Mucosa of descending colon (tissue), 3 donors: Measurements from ENCODE around the gene TMTC2. TPM values are rescaled to one million over a fixed set of nuclear protein-coding genes. Genes with fewer than 3 reads are reported as not detected.

Source experiments
- ATAC-seq: fragments of 200-7000 bp; cut with Tn5 transposase; one replicate; pipeline ENCODE4 v1.9.1; 2020; ENCODE audit warnings: mild to moderate bottlenecking, moderate library complexity
- DNase-seq, 3 donors: peaks; one replicate each; pipeline ENCODE4 v3.0.0-alpha.2; 2020
- H3K36me3 ChIP-seq: fragments of 200-600 bp; one replicate; pipeline ENCODE4 v1.8.0; 2021; ENCODE audit warnings: low read depth, mild to moderate bottlenecking
- H3K4me1 ChIP-seq: fragments of 200-600 bp; one replicate; pipeline ENCODE4 v1.8.0; 2021; ENCODE audit warnings: low read depth, mild to moderate bottlenecking
- H3K4me3 ChIP-seq: fragments of 200-600 bp; one replicate; pipeline ENCODE4 v1.8.0; 2021; ENCODE audit warnings: mild to moderate bottlenecking
- H3K9me3 ChIP-seq: fragments of 200-600 bp; one replicate; pipeline ENCODE4 v1.8.0; 2021; ENCODE audit warnings: mild to moderate bottlenecking
- intact Hi-C, 2 donors: fragments of 100-400 bp; cut with DNase I in 1 of 2; cut with micrococcal nuclease in 1 of 2; formaldehyde crosslinking; loops; one replicate each; pipeline versions ENCODE4 v1.11.0 to v1.11.1; 2022; cut with DNase I, micrococcal nuclease
- total RNA-seq, 3 donors: library from RNA; stranded (reverse); fragmentation: NEBNext Ultra II Directional in 2 of 3; extraction: Animal tissue kit (Norgen Biotek cat#: 25700) in 2 of 3; gene quantifications; one replicate each; pipeline versions ENCODE4 v1.2.1 to v1.2.4, GENCODE V29; 2021 to 2023
- TF ChIP-seq, protein P1 (sequence below): fragments of 200-600 bp; IDR thresholded peaks from one replicate; pipeline ENCODE4 v1.8.0; 2022; ENCODE audit warnings: antibody characterized with exemption, mild to moderate bottlenecking
- donor health status: DM: no; HTN: no; CAD: no; lungs with moderate emphysema.
- donor health status: DM: no; HTN: no; CAD: no.
- donor health status: DM: no; HTN: yes; CAD: no.

TMTC2 gene
- total RNA-seq, 3 donors from 2014 or later = 13.3 to 40.4 (median 14.6) TPM

DNA sequence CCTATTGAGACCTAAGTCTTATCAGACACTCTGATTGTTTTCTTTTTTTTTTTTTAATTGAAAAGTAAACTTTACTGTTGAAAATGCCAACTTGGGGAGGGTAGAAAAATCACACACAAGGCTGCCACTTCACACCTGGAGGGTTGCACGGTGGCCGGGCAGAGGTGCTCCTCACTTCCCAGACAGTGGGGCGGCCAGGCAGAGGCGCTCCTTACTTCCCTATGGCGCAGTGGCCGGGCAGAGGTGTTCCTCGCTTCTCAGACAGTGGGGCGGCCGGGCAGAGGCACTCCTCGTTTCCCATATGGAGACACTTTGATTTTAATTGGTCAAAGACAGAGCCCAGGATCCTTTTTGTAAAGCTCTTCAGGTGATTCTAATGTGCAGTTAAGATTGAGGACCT lies 399.3 kb downstream of the TMTC2 start:
- H3K4me3 ChIP-seq = no peak overlapping the region

DNA sequence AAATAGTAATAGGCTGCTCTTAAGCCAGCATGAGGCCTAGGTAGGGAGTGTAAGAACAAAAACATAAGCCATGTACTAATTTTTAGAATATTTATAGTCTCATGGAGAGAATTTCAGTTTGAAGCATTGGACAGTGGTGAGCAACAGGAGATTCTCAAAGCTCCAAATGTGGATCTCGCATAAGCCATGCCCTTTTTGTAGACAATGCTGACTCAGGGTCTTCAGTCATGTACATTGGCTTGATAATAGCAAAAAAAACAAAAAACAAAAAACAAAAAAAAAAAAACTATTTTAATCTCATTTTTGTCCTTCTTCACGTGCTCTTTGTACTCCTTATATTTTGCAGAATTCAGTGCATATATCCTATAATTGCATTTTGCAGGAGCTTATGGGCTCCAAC lies 402.9 kb downstream of the TMTC2 start:
- no peaks in the 10 kb centered on the region for H3K36me3 ChIP-seq
- intact Hi-C loops = no loop called here
- DNase-seq (no peak), ATAC-seq (no peak)
- H3K9me3 ChIP-seq = no peaks in the 10 kb centered on the region
- no peaks in the 10 kb centered on the region for H3K4me1 ChIP-seq
- TF ChIP-seq, protein P1, sequence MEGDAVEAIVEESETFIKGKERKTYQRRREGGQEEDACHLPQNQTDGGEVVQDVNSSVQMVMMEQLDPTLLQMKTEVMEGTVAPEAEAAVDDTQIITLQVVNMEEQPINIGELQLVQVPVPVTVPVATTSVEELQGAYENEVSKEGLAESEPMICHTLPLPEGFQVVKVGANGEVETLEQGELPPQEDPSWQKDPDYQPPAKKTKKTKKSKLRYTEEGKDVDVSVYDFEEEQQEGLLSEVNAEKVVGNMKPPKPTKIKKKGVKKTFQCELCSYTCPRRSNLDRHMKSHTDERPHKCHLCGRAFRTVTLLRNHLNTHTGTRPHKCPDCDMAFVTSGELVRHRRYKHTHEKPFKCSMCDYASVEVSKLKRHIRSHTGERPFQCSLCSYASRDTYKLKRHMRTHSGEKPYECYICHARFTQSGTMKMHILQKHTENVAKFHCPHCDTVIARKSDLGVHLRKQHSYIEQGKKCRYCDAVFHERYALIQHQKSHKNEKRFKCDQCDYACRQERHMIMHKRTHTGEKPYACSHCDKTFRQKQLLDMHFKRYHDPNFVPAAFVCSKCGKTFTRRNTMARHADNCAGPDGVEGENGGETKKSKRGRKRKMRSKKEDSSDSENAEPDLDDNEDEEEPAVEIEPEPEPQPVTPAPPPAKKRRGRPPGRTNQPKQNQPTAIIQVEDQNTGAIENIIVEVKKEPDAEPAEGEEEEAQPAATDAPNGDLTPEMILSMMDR = no peak
- H3K4me3 ChIP-seq = no peak overlapping the region

More for the DNA sequence above, 399.3 kb downstream of the TMTC2 start:
- Histone ChIP-seq H3K4me1 (no peaks in the 10 kb centered on the region), H3K36me3 (no peaks in the 10 kb centered on the region), H3K9me3 (no peaks in the 10 kb centered on the region)
- TF ChIP-seq, protein P1 = no peak
- DNase-seq = no peak
- ATAC-seq = no peak
- intact Hi-C loops = no loop called here

DNA sequence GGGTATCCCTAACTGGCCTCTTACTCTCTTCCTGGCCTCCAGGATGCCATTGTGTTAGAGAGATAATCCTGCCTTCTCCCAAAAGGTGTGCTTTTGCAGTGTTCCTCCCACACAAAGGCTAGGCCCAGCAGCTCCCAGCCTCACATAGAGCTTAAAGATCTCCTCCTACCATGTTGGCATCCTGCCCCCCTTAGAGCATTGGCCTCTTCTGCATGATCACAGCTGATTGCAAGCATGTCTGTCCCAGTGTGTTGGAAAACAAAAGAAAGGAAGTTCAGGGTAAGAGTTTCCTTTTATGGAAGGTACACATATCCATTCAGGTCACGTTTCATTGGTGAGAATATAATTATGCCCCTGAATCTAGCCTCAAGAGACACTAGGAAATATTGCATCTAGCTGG lies 405.4 kb downstream of the TMTC2 start:
- Histone ChIP-seq H3K4me1 (no peaks in the 10 kb centered on the region), H3K36me3 (no peaks in the 10 kb centered on the region), H3K9me3 (no peaks in the 10 kb centered on the region), H3K4me3 (no peak overlapping the region)
- TF ChIP-seq, protein P1 = no peak
- no peak for ATAC-seq
- intact Hi-C loops = no loop called here
- DNase-seq = no peak

DNA sequence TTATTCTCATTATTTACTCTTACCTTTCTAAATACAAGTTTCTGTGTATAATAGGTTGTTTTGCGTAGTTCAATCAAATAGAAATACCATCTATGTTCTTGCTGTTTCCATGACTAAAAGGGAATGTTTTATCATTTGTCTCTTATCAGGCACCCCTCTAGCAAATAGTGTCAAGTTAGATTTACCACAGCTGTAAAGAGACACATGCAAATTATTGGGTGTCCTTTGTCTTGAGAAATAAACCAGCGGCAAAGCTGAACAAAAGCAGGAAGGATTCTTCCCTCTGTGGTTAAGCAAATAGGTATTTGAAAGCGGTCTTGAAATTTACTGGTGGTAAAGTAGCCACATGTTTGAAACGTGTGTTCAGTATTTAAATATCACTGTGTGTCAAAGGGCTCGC lies 405.9 kb downstream of the TMTC2 start:
- no peak for ATAC-seq
- intact Hi-C loops = no loop called here
- H3K36me3 ChIP-seq = no peaks in the 10 kb centered on the region
- no peaks in the 10 kb centered on the region for H3K4me1 ChIP-seq
- no peak for DNase-seq
- TF ChIP-seq, protein P1 = no peak
- no peak overlapping the region for H3K4me3 ChIP-seq
- no peaks in the 10 kb centered on the region for H3K9me3 ChIP-seq

GRCh38 chr12:83093426-83093825 lies 406.7 kb downstream of the TMTC2 start:
- no peak overlapping the region for H3K4me3 ChIP-seq
- H3K36me3 ChIP-seq = no peaks in the 10 kb centered on the region
- no peaks in the 10 kb centered on the region for H3K9me3 ChIP-seq
- TF ChIP-seq, protein P1 = no peak
- no peaks in the 10 kb centered on the region for H3K4me1 ChIP-seq
- intact Hi-C loops = no loop called here
- ATAC-seq (no peak), DNase-seq (no peak)
